HG03103 (cell line): Measurements from ENCODE around the gene TPSB2.
"Not testable (repeated sequence)": the region's sequence is repeated elsewhere in the genome, so short reads cannot be mapped to it uniquely, and the experiment has no call there.

Experiments
- ATAC-seq: cut with Tn5 transposase; IDR thresholded peaks from one replicate; pipeline ENCODE4 v1.9.1; 2021; ENCODE audit warnings: low read depth; ENCODE audit not compliant: unreplicated experiment

Gene TPSB2

DNA sequence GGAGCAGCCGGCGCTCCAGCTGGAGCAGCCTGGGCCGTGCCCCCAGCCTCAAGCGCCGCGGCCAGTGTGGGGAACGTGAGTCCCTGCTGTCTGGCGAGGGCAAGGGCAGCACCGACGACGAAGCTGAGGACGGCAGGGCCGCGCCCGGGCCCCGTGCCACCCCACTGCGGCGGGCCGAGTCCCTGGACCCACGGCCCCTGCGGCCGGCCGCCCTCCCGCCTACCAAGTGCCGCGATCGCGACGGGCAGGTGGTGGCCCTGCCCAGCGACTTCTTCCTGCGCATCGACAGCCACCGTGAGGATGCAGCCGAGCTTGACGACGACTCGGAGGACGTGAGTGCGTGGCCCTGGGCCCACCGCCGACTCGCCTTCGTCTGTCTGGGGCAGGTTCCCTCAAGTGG lies 20.9 kb downstream of the TPSB2 start:
- ATAC-seq: no peak

DNA sequence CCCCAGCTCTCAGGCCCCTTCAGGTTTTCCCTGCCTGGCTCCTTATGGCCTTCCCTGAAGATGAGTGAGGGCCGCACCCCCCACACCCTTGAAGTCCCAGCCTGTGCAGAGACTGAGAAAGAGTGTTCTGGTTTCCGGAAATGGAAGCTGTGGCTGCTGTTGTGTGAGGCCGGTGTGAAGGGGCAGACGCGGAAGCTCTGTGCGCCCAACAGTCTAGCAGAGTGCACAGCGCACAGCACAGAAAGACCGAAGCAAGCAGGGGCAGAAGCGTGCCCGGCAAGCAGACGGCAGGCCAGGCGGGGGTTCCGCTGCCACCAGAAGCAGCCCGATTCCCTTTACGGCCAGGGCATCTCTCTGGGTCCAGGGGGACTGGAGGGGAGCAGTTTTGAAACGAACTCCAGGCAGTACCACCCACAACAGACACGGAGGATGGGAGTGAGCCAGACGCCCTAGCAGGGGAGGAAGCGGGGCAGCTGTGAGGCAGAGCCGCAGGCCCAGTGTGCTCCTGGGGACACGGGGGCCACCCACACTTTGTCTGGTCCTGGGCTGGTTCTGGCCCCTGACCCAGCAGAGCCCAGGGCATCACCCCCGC lies 21.6 kb downstream of the TPSB2 start:
- ATAC-seq: no peak

DNA sequence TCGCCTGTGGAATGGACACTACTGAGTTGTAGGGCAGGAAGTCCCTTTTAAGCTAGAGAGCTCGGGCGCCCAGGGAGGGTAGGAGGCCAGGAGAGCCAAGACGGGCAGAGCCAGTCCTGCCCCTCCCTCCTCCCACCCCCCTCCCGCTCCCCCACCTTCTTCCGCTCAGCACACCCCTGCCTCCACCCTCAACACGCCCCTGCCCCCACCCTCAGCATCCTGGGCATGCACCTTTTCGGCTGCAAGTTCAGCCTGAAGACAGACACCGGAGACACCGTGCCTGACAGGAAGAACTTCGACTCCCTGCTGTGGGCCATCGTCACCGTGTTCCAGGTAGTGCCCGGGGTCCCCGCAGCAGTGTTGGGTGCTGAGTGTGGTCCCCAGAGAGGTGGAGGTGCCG lies 23.2 kb downstream of the TPSB2 start:
- ATAC-seq: no peak

DNA sequence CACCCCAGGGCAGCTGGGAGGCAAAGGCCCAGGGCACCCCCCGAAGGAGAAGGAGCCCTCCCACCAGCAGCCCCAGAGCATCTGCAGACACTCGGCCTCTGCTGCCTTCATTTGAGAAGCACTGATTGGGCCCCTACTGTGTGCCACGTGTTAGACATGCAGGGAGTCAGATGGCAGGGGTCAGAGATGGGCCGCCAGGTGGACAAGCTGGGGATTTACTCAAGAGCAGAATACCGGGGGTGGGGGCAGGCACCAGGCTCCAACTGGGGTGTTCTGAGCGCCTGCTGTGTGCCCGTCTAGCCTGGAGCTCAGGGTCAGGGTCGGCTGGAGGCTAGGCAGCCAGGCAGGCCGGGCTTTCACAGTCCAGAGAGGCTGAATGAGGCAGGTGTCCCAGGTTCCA lies 23.7 kb downstream of the TPSB2 start:
- no peak for ATAC-seq

DNA sequence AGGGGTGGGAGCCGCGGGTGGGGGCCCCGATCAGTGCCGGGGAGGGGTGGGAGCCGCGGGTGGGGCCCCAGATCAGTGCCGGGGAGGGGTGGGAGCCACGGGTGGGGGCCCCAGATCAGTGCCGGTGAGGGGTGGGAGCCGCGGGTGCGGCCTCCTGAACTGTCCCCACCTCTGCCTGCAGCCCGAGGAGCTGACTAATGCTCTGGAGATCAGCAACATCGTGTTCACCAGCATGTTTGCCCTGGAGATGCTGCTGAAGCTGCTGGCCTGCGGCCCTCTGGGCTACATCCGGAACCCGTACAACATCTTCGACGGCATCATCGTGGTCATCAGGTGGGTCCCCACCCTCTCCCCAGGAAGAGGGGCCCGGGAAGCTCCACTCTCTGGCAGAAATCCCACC lies 25.1 kb downstream of the TPSB2 start:
- no peak for ATAC-seq

DNA sequence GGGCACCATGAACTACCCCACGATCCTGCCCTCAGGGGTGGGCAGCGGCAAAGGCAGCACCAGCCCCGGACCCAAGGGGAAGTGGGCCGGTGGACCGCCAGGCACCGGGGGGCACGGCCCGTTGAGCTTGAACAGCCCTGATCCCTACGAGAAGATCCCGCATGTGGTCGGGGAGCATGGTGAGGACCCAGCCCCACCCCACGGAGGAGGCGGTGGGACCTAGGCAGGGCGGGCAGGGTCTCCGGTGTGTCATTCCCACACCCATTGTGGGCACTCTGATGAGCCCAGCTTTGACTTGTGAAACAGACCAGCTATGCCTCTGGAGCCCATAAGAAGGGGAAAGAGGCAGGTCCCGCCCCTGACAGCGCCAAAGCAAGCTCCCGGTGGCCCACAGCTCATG lies 27.7 kb downstream of the TPSB2 start:
- no peak for ATAC-seq

DNA sequence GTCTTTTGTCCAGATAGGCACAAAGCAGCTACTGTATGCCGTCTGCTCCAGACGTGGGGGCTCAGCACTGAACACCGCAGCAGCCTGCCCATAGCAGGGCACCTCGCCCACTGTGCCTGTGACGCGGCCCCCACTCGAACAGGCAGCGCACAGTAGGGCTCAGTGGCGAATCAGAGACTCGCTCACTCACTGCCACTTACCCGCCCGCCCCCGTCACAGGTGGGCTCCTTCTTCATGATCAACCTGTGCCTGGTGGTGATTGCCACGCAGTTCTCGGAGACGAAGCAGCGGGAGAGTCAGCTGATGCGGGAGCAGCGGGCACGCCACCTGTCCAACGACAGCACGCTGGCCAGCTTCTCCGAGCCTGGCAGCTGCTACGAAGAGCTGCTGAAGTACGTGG lies 28.5 kb downstream of the TPSB2 start:
- ATAC-seq: no peak

DNA sequence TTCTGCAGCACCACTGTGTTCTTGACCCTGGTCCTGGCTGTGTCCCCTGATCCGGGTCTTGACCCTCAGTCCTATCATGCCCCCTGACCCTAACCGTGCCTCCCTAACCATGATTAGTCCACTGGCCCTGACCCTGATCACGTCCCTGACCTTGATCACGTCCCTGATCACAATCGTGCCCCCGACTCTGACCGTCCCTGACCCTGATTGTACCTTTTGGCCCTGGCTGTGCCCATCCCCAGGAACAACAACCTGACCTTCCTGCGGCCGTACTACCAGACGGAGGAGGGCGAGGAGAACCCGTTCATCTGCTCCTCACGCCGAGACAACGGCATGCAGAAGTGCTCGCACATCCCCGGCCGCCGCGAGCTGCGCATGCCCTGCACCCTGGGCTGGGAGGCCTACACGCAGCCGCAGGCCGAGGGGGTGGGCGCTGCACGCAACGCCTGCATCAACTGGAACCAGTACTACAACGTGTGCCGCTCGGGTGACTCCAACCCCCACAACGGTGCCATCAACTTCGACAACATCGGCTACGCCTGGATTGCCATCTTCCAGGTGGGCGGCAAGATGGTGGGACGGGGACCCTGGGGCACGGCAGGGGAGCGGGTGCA lies 29.9 kb downstream of the TPSB2 start:
- ATAC-seq: no peak

DNA sequence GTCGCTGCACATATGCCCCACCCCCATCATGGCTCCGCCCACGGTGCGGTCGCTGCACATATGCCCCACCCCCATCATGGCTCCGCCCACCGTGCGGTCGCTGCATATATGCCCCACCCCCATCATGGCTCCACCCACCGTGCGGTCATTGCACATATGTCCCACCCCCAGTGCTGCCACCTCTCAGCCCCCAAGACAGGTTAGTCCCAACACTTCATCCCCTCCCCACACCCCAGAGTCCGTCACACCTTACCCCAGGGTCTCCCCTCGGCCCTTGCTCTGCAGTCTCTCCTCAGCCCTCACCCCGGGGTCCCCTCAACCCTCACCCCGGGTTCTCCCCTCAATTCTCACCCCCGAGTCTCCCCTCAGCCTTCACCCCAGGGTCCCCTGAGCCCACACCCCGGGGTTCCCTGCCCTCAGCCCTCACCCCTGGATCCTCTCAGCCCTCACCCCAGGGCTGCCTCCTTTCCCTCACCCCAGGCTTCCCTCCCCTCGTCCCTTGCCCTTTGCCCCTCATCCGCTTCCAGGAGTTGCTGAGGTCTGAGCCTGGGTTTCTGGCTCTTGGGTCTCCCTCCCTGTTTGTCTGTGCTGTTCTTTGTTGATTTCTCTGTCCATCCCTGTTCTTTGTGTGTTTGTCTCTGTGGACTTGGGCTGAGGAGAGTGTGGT lies 30.5 kb downstream of the TPSB2 start:
- ATAC-seq: no peak

DNA sequence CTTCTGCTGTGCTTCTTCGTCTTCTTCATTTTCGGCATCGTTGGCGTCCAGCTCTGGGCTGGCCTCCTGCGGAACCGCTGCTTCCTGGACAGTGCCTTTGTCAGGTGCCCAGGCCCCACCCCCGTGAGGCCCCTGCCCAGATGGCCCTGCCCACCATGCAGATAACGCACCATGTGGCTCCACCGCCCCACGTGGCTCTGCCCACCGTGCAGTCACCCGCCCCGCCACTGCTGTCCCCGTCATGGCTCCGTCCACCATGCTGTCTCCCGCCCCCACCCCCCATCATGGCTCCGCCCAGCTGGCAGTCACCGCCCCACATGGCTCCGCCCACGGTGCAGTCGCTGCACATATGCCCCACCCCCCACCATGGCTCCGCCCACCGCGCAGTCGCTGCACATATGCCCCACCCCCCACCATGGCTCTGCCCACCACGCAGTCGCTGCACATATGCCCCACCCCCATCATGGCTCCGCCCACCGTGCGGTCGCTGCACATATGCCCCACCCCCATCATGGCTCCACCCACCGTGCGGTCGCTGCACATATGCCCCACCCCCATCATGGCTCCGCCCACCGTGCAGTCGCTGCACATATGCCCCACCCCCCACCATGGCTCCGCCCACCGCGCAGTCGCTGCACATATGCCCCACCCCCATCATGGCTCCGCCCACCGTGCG lies 31.2 kb downstream of the TPSB2 start:
- ATAC-seq: not testable (repeated sequence)

DNA sequence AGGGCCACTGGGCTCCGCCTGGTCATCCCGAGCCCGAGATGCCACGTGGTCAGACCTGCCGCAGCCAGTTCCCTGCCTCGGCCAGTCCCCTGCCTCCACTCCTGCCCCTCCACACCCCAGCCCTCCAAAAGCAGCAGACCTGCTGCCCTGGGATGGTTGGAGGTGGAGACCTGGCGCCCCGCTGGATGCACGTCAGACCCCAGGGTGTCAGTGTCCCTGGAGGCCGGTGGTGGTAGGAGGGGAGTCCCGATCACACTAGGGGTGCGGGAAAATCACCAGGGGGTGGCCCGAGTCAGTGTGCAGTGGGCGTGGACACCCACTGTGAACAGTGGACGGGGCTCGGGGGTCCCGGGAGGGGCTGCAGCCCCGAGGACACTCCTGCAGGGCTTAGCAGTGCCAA lies 31.8 kb downstream of the TPSB2 start:
- no peak for ATAC-seq

DNA sequence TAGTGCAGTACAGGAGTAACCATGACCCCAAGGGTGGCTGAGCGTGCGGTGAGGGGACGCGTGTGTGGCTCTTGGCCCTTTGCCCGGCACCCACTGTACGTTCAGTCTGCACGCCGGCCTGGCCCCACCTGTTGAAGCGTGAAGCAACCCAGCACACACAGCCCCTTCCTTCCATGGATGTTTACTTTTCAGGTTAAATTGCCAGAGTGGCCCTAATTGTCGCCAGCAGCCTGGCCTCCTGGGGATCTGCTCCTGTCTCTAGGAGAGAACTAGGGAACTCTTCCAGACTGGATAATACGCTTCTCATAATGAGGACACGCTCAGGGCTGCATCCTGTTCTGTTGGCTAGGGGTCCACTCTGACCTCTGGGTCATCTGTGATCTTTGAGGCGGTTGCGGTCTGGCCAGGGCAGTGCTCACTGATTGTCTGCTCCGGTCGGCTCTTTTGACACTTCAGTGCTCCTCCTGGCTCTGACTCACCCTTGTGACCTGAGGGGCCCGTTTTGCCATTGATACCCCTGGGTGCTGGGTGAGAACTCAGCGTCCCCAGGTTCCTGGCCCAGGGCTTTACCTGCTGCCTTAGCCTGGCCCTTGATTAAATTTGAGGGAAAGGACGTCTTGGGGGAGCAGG lies 32.6 kb downstream of the TPSB2 start:
- no peak for ATAC-seq

DNA sequence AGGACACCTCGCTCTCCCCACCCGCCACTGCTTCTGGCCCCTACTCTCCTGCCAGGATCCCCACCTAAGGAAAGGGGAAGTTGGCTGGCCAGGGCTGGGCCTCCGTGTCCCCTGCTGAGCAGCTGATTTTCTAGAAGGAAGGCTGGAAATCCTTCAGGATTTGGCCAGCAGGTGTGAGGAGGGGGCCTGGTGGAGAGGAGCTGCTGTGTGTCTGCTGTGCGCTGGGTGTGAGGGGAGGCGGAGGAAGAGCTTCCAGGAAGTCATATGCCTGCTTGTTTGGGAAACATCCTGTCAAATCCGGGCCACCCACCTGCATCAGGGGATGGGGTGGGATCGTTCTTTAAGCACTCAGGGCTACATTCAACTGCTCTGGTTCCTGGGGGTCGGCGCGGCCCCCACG lies 33.5 kb downstream of the TPSB2 start:
- ATAC-seq: no peak

DNA sequence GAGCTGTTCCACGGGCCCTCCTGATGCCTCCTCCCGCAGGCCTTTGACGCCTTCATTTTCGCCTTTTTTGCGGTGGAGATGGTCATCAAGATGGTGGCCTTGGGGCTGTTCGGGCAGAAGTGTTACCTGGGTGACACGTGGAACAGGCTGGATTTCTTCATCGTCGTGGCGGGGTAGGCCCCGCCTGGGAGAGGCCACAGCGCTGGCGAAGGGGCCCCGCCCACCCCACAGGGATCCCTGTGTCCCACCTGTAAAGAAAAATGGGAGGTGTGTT lies 34.7 kb downstream of the TPSB2 start:
- no peak for ATAC-seq

DNA sequence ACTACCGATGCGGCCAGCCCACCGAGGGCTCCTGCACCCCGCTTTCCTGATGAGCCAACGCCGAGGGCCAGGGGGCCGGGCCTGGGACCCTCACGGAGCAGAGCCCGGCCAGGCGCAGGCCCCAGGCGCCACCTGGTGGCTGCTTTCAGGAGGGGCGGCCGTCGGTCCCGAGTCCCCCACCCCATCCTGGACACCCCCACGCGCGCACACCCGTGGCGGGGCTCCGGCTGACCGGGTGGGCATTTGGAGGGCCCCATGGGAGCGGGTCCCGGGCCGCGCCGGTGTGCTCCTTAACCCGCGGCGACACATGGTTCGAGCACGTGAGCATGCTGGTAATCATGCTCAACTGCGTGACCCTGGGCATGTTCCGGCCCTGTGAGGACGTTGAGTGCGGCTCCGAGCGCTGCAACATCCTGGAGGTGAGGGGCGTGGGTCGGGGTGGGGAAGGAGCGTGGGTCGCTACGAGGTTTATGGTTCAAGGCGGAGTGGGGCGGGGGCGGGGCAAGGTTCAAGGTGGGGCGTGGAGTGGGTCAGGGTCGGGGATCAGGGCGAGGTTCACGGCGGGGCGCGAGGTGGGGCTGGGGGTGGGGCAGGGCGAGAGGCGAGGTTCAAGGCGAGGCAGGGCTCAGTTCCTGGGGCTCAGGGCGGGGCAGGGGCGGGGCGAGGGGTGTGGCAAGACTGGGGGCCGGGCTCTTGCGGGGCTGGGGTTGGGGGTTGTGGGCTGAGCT lies 35.2 kb downstream of the TPSB2 start:
- no peak for ATAC-seq

DNA sequence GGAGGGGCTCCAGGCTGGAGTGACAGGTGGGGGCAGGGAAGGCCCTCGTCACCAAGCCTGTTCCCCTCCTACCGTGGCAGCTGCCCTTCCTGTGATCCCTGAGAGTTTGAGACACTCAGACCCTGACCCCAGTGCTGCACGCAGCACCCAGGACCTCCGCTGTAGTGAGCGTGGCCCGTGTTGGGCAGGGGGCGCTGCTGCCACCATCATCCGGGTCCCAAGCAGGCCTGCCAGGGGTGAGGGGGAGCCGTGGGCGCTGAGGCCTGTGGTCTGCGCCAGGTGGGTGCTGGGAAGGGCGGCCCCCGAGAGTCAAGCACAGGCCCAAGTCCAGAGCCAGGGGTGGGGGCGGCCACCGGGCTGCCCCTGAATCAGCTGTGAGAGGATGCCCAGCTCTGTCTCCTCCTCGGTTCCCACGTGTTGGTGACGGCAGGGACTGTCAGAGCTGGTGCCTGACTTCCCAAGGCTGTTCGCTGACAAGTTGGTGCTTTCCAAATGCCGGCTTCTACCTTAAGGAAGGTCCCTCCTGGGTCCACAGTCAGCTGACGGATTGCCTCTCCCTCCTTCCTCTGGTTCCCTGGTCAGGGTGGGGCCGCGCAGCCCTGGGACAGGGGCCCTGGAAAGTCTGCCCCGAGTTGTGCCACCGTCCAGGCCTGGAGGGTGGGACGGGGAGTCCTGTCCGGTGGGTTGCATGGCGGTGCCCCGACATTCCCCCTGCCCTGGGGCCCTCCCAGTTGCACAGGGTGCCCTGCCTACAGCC lies 36.0 kb downstream of the TPSB2 start:
- ATAC-seq: no peak

DNA sequence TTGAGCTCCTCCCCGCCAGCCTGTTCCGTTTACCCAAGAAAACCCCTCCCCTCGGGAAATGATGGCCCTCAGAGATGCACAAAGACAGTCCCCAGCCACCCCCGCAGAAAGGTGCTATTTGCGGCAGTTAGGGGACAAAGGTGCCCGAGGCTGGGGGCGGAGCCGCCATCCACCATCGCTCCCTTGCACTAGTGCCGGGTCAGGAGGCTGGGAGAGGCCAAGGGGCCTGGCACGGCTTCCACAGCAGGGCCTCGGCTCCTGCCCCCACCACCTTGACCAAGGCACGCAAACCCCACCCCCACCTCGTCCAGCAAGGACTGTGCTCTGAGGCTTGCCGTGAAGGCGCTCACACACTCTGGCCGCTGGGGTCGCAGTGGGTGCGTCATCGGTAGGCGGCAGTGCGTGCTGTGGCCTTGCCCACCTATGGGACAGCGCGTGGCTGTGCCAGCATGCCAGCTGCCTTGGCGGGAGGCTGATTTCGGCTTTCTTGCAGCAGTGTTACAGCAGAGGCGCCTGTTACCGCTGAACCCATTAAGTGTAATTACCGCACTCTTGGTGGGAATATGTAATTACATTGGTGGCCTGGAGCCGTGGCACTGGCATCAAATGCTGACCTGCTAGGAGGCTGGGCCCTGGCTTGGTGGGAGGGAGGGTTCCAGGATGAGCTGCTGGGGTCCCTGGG lies 36.7 kb downstream of the TPSB2 start:
- ATAC-seq: no peak

DNA sequence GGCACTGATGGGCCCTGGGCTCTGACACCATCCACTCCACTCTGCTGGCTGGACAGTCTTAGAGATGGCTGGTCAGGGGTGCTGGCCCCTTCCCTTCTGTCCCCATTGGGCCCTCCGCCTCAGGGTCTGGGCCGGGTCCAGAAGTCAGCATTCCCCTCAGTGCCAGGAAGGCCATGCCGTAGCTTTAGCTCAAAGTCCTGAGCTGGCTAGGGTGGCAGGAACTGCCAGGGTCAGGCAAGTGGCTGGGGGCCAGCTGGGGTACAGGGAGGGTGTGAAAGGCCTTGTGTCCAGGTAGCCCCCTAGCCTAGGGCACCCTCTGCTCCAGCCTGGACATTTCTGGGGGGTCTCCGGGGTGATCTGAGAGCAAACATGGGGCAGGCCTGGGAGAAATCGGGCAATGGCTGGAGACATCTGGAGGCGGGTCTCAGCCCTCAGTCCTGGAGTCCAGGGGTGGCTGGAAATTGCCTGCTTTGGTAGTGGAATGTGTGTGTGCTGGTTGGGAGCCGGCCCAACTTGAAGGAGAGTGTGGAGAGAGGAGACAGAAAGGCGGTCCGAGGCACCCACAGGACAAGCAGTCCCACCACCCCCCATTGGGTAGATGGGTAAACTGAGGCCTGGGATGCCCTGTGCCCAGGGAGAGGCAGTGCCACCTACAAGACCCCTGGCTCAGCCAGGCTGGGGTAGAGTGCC lies 37.5 kb downstream of the TPSB2 start:
- no peak for ATAC-seq

DNA sequence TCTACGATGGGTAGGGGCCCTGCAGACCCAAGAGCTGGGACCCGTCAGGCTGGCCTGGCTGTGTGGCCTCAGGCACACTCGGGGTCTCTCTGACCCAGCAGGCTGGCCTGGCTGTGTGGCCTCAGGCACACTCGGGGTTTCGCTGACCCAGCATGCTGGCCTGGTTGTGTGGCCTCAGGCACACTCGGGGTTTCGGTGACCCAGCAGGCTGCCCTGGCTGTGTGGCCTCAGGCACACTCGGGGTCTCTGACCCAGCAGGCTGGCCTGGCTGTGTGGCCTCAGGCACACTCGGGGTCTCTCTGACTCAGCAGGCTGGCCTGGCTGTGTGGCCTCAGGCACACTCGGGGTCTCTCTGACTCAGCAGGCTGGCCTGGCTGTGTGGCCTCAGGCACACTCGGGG lies 39.2 kb downstream of the TPSB2 start:
- not testable (repeated sequence) for ATAC-seq
